Tibial nerve (tissue), 4 donors: ENCODE data around the gene SDCCAG8.

ENCODE experiments used
- EP300 ChIP-seq, 2 donors: sonication (generic); formaldehyde crosslinking; IDR thresholded peaks; one replicate each; pipeline ENCODE4 v1.6.1; 2017; ENCODE audit warnings: antibody characterized with exemption in 2 of 2, mild to moderate bottlenecking in 1 of 2
- POLR2A ChIP-seq, 2 donors: fragments of 450-650 bp; IDR thresholded peaks; one replicate each; pipeline ENCODE4 v1.6.1; 2017; ENCODE audit warnings: antibody characterized with exemption in 2 of 2, mild to moderate bottlenecking in 2 of 2, moderate library complexity in 2 of 2
- TF ChIP-seq, protein P1 (sequence below), 5 experiments: fragments of 200-600 bp in 3 of 5; fragments of 450-650 bp in 2 of 5; sonication (generic) in 3 of 5; IDR thresholded peaks; one replicate each; pipeline ENCODE4 v1.5.1; 2016 to 2019; ENCODE audit warnings: antibody characterized with exemption in 5 of 5, mild to moderate bottlenecking in 3 of 5, moderate library complexity in 2 of 5

DNA sequence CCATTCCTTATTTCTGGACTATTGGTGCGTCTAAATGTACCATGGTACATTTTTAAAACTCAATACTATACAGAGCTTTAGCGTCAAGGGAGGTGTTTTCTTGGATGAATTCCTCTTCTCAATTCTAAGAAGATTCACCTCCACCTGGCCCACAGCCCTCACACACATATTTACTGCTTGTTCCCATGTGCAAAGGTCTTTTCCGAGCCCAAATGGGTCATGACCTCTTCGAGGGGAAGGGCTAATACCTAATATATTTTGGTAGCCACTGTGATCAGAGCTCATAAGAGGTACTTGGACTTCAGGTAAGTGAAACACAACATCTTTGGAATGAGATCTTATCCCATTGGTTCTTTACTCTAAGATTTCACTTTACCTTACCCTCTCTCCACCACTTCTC is 205.9 kb downstream of the SDCCAG8 start:
- TF ChIP-seq, protein P1, sequence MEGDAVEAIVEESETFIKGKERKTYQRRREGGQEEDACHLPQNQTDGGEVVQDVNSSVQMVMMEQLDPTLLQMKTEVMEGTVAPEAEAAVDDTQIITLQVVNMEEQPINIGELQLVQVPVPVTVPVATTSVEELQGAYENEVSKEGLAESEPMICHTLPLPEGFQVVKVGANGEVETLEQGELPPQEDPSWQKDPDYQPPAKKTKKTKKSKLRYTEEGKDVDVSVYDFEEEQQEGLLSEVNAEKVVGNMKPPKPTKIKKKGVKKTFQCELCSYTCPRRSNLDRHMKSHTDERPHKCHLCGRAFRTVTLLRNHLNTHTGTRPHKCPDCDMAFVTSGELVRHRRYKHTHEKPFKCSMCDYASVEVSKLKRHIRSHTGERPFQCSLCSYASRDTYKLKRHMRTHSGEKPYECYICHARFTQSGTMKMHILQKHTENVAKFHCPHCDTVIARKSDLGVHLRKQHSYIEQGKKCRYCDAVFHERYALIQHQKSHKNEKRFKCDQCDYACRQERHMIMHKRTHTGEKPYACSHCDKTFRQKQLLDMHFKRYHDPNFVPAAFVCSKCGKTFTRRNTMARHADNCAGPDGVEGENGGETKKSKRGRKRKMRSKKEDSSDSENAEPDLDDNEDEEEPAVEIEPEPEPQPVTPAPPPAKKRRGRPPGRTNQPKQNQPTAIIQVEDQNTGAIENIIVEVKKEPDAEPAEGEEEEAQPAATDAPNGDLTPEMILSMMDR (IDR thresholded peaks at IDR 0.05) = no peak
- TF ChIP-seq POLR2A (IDR thresholded peaks at IDR 0.05) (no peak), EP300 (IDR thresholded peaks at IDR 0.05) (no peak)
